GOT3 (cell line): ENCODE results near the gene RNF223.
"Not testable (repeated sequence)": the region's sequence is repeated elsewhere in the genome, so short reads cannot be mapped to it uniquely, and the experiment has no call there.

Source experiments
- DNase-seq: peaks from one replicate; lab custom pipeline; 2025; ENCODE audit warnings: mixed read lengths; lab: John Stamatoyannopoulos, UW

RNF223 gene

GRCh38 chr1:1044455-1045078, 29.5 kb downstream of the RNF223 start:
- no peak for DNase-seq

GRCh38 chr1:1043921-1044320, 30.2 kb downstream of the RNF223 start:
- DNase-seq, result no peak

- no peak for DNase-seq
Measured at GRCh38 chr1:1043411-1043810, 30.7 kb downstream of the RNF223 start.

- no peak for DNase-seq
Measured at GRCh38 chr1:1042835-1043234, 31.3 kb downstream of the RNF223 start.

- no peak for DNase-seq
Measured at GRCh38 chr1:1041873-1042272, 32.2 kb downstream of the RNF223 start.

- DNase-seq, result no peak
Measured at GRCh38 chr1:1041092-1041523, 33.0 kb downstream of the RNF223 start.

GRCh38 chr1:1040004-1040991, 33.8 kb downstream of the RNF223 start:
- no peak for DNase-seq

- DNase-seq, result no peak
Measured at GRCh38 chr1:1039145-1039910, 34.8 kb downstream of the RNF223 start.

GRCh38 chr1:1038694-1039093, 35.4 kb downstream of the RNF223 start:
- no peak for DNase-seq

GRCh38 chr1:1037366-1038327, 36.5 kb downstream of the RNF223 start:
- no peak for DNase-seq

- no peak for DNase-seq
Measured at GRCh38 chr1:1035291-1035943, 38.7 kb downstream of the RNF223 start.

GRCh38 chr1:1034439-1034781, 39.7 kb downstream of the RNF223 start:
- DNase-seq, result no peak

GRCh38 chr1:1033731-1034438, 40.2 kb downstream of the RNF223 start:
- no peak for DNase-seq

GRCh38 chr1:1033009-1033587, 41.0 kb downstream of the RNF223 start:
- no peak for DNase-seq

- no peak for DNase-seq
Measured at GRCh38 chr1:1032424-1032823, 41.7 kb downstream of the RNF223 start.

- no peak for DNase-seq
Measured at GRCh38 chr1:1031659-1032235, 42.4 kb downstream of the RNF223 start.

GRCh38 chr1:1030867-1031658, 43.0 kb downstream of the RNF223 start:
- DNase-seq, result not testable (repeated sequence)

GRCh38 chr1:1027791-1028190, 46.3 kb downstream of the RNF223 start:
- no peak for DNase-seq
